H1 (cell line): ENCODE results near the gene FMNL2. TPM values are rescaled to one million over a fixed set of nuclear protein-coding genes. Genes with fewer than 3 reads are reported as not detected.

Experiments
- CTCF ChIA-PET: fragments of 300-600 bp; sonication (Branson Sonifier 250); formaldehyde crosslinking; loops from one replicate; lab custom pipeline; 2021; ENCODE audit not compliant: partially characterized antibody; lab: Charles Lee
- POLR2A ChIA-PET: fragments of 300-600 bp; sonication (Branson Sonifier 250); formaldehyde crosslinking; loops from one replicate; lab custom pipeline; 2021; ENCODE audit warnings: inconsistent platforms; ENCODE audit not compliant: partially characterized antibody; lab: Charles Lee
- DNase-seq, 2 experiments: peaks; one replicate each; pipeline versions ENCODE4 v3.0.0 to v3.0.0-alpha.2; 2010 to 2022; ENCODE audit warnings: low spot score in 2 of 2, low read depth in 1 of 2, mixed read lengths in 1 of 2
- FAIRE-seq: peaks from 2 replicates; lab custom pipeline; 2011; peaks lifted over from hg19 to GRCh38; lab: Jason Lieb, UNC
- H2AFZ ChIP-seq: 2 replicates; pipeline ENCODE4 v1.8.1; 2012; ENCODE audit warnings: low read length, inconsistent platforms
- H2AK5ac ChIP-seq: 2 replicates; pipeline ENCODE4 v1.6.1; 2013; ENCODE audit warnings: low read depth, low read length
- H2BK120ac ChIP-seq: replicated peaks from 2 replicates; pipeline ENCODE3; 2013; ENCODE audit warnings: low read depth, low read length, inconsistent platforms
- H2BK12ac ChIP-seq: 2 replicates; pipeline ENCODE4 v1.6.1; 2013; ENCODE audit warnings: low read depth, low read length
- H2BK15ac ChIP-seq: 2 replicates; pipeline ENCODE4 v1.6.1; 2013; ENCODE audit warnings: low read length
- H2BK20ac ChIP-seq: 2 replicates; pipeline ENCODE4 v1.6.1; 2013; ENCODE audit warnings: low read length
- H2BK5ac ChIP-seq: 2 replicates; pipeline ENCODE4 v1.6.1; 2013; ENCODE audit warnings: low read depth, low read length
- H3K14ac ChIP-seq: 2 replicates; pipeline ENCODE4 v1.6.1; 2013; ENCODE audit warnings: inconsistent platforms; ENCODE audit not compliant: insufficient read length
- H3K18ac ChIP-seq: 2 replicates; pipeline ENCODE4 v1.6.1; 2013; ENCODE audit warnings: low read length; ENCODE audit errors: extremely low read depth
- H3K23ac ChIP-seq: 2 replicates; pipeline ENCODE4 v1.6.1; 2013; ENCODE audit warnings: inconsistent platforms; ENCODE audit not compliant: insufficient read length
- H3K23me2 ChIP-seq: 2 replicates; pipeline ENCODE4 v1.6.1; 2013; ENCODE audit warnings: low read depth, low read length
- H3K27ac ChIP-seq: 2 replicates; pipeline ENCODE4 v1.6.1; 2011; ENCODE audit warnings: low read depth, low read length, inconsistent platforms
- H3K27me3 ChIP-seq, 4 experiments: replicated peaks in 1 of 4; 1 replicate in 1 of 4; 2 replicates in 3 of 4; pipeline versions ENCODE4 v1.6.1 to v1.8.1; 2011 to 2013; ENCODE audit warnings: low read length in 3 of 4, mild to moderate bottlenecking in 3 of 4, inconsistent platforms in 2 of 4, mixed read lengths in 2 of 4, moderate library complexity in 1 of 4; ENCODE audit not compliant: control insufficient read depth in 3 of 4, insufficient read depth in 3 of 4; ENCODE audit errors: extremely low read depth in 1 of 4
- H3K36me3 ChIP-seq, 4 experiments: 2 replicates each; pipeline versions ENCODE4 v1.6.1 to v1.8.1; 2011 to 2013; ENCODE audit warnings: mild to moderate bottlenecking in 4 of 4, low read length in 3 of 4, moderate library complexity in 2 of 4, control low read depth in 1 of 4, inconsistent platforms in 1 of 4; ENCODE audit not compliant: insufficient read depth in 4 of 4, control insufficient read depth in 2 of 4
- H3K4ac ChIP-seq: replicated peaks from 2 replicates; pipeline ENCODE3; 2013; ENCODE audit warnings: low read length, low read depth, mixed read lengths, inconsistent platforms; ENCODE audit not compliant: insufficient read length
- H3K4me1 ChIP-seq, 4 experiments: replicated peaks in 1 of 4; 1 replicate in 1 of 4; 2 replicates in 3 of 4; pipeline versions ENCODE4 v1.6.1 to v1.8.1; 2011 to 2013; ENCODE audit warnings: low read length in 3 of 4, inconsistent platforms in 2 of 4, mixed read lengths in 1 of 4; ENCODE audit not compliant: insufficient read depth in 4 of 4, control insufficient read depth in 3 of 4
- H3K4me2 ChIP-seq, 2 experiments: 2 replicates each; pipeline versions ENCODE4 v1.6.1 to v1.8.1; 2011 to 2013; ENCODE audit warnings: low read depth in 2 of 2, low read length in 2 of 2, control low read depth in 1 of 2, inconsistent platforms in 1 of 2, mild to moderate bottlenecking in 1 of 2; ENCODE audit not compliant: insufficient read depth in 1 of 2
- H3K4me3 ChIP-seq, 4 experiments: fragments of 200-600, 300-600 bp in 1 of 4; sonication (generic), shearing (Covaris generic), sonication (Bioruptor Twin) in 1 of 4; 2 replicates each; pipeline versions ENCODE4 v1.5.1 to v1.8.1; 2011 to 2016; ENCODE audit warnings: low read length in 4 of 4, low read depth in 3 of 4, control low read depth in 2 of 4, inconsistent platforms in 2 of 4, mild to moderate bottlenecking in 2 of 4, mixed read lengths in 1 of 4, moderate library complexity in 1 of 4; ENCODE audit not compliant: insufficient read depth in 2 of 4; ENCODE audit errors: extremely low read depth in 1 of 4
- H3K56ac ChIP-seq: replicated peaks from 2 replicates; pipeline ENCODE3; 2013; ENCODE audit warnings: low read depth, mild to moderate bottlenecking, mixed read lengths, low read length, inconsistent platforms; ENCODE audit not compliant: insufficient read length
- H3K79me1 ChIP-seq: 2 replicates; pipeline ENCODE4 v1.6.1; 2013; ENCODE audit warnings: low read depth, low read length, control low read depth
- H3K79me2 ChIP-seq, 2 experiments: 2 replicates each; pipeline versions ENCODE4 v1.6.1 to v1.8.1; 2012 to 2013; ENCODE audit warnings: low read length in 2 of 2, mild to moderate bottlenecking in 2 of 2, inconsistent platforms in 1 of 2; ENCODE audit not compliant: insufficient read depth in 2 of 2, control insufficient read depth in 1 of 2
- H3K9ac ChIP-seq, 4 experiments: replicated peaks in 1 of 4; 1 replicate in 1 of 4; 2 replicates in 3 of 4; pipeline versions ENCODE4 v1.6.1 to v1.8.1; 2011 to 2013; ENCODE audit warnings: low read depth in 3 of 4, low read length in 3 of 4, control low read depth in 2 of 4, mild to moderate bottlenecking in 2 of 4, moderate library complexity in 2 of 4, inconsistent platforms in 1 of 4; ENCODE audit errors: extremely low read depth in 1 of 4
- H3K9me3 ChIP-seq, 2 experiments: 2 replicates each; pipeline versions ENCODE4 v1.6.1 to v1.8.1; 2012 to 2013; ENCODE audit warnings: mild to moderate bottlenecking in 2 of 2, moderate library complexity in 2 of 2, control low read depth in 1 of 2, inconsistent platforms in 1 of 2, low read depth in 1 of 2, low read length in 1 of 2, mixed read lengths in 1 of 2; ENCODE audit not compliant: insufficient read depth in 2 of 2
- H4K20me1 ChIP-seq, 2 experiments: replicated peaks in 1 of 2; 2 replicates each; pipeline versions ENCODE3 to v1.8.1; 2011 to 2013; ENCODE audit warnings: inconsistent platforms in 2 of 2, low read length in 2 of 2, mild to moderate bottlenecking in 1 of 2; ENCODE audit not compliant: insufficient read depth in 2 of 2, control insufficient read depth in 1 of 2
- H4K5ac ChIP-seq: 2 replicates; pipeline ENCODE4 v1.6.1; 2013; ENCODE audit warnings: low read length, low read depth, mixed read lengths, inconsistent platforms; ENCODE audit not compliant: insufficient read length
- H4K8ac ChIP-seq: 2 replicates; pipeline ENCODE4 v1.8.0; 2013; ENCODE audit warnings: mild to moderate bottlenecking, moderate library complexity, low read length, inconsistent platforms; ENCODE audit not compliant: insufficient read depth; ENCODE audit errors: extremely low read depth
- H4K91ac ChIP-seq: replicated peaks from 2 replicates; pipeline ENCODE3; 2013; ENCODE audit warnings: low read length, mixed read lengths, inconsistent platforms; ENCODE audit not compliant: insufficient read length
- SUZ12 ChIP-seq: fragments of 200-600 bp; sonication (generic); IDR thresholded peaks from 2 replicates; pipeline ENCODE4 v1.6.1; 2012; ENCODE audit warnings: mild to moderate bottlenecking, inconsistent platforms, low read length, moderate library complexity, mixed read lengths
- polyA plus RNA-seq, 7 experiments: library from polyadenylated mRNA; depleted of rRNA in 3 of 7; stranded (reverse) in 5 of 7; unstranded in 2 of 7; fragments of >200 nt in 5 of 7; fragments of 200-250 nt in 2 of 7; gene quantifications; 1 replicate in 5 of 7; 2 replicates in 1 of 7; 4 replicates in 1 of 7; pipeline versions ENCODE4 v1.2.1 to v1.2.3, GENCODE V29; 2011 to 2013; ENCODE audit warnings: missing spikeins in 2 of 7, mixed read lengths in 2 of 7
- total RNA-seq: library from RNA; stranded (reverse); fragmentation: NEBNext Ultra II Directional; extraction: Animal tissue kit (Norgen Biotek cat#: 25700); gene quantifications from 2 replicates; pipeline ENCODE4 v1.2.1, GENCODE V29; 2021

The FMNL2 gene
- total and polyA plus RNA-seq, 2 of the 8 experiments (the other 6 are each of a cell fraction or from before 2014, with no cell fraction given) = 15.5 to 45.1 TPM

DNA sequence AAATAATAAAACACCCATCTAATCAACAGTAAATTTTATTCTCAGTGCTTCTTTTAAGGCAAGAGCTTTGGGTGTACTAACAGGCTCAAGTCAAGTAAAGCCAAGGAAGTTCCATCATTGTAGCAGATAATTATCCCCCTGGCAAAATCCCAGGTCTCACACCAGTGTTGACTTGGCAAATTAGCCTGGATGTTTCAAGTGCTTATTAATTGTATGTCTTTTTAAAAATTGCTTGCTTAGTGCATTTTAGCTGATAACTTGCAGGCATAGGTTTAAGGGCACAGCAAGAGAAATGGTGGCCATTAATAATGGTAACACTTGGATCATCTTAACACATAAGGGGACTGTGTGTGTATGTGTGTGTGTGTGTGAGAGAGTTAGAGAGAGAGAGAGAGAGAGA, 42.0 kb upstream of the FMNL2 start:
- H2BK120ac ChIP-seq = no peak overlapping the region
- H4K91ac ChIP-seq = no peak overlapping the region
- no peak overlapping the region for H3K56ac ChIP-seq
- no peak for TF ChIP-seq SUZ12
- H3K4me3 ChIP-seq = no peak overlapping the region
- H3K4ac ChIP-seq = no peak overlapping the region
- H2AFZ ChIP-seq = no peak overlapping the region
- no peaks in the 10 kb centered on the region for H3K23me2 ChIP-seq
- H3K9me3 ChIP-seq = 0 out of 4 replicates have a peak, but pooled peaks cover 0 to 5% of the 10 kb centered on the region in 2 experiments
- no peaks in the 10 kb centered on the region for H3K79me1 ChIP-seq
- no peak overlapping the region for H3K23ac ChIP-seq
- H2BK5ac ChIP-seq = no peak overlapping the region
- ChIA-PET CTCF (interaction anchor here (0.7 to 1.5 kb wide), 3 partner anchors 9 to 14 kb away, joined by 3 to 4 read pairs (median 3); no protein-coding TSS in a partner anchor), POLR2A (no interaction called here)
- H3K27ac ChIP-seq = no peak overlapping the region
- H4K5ac ChIP-seq = no peak overlapping the region
- no peak overlapping the region for H4K8ac ChIP-seq
- no peak overlapping the region for H3K14ac ChIP-seq
- H3K27me3 ChIP-seq = no peaks in the 10 kb centered on the region
- H4K20me1 ChIP-seq = no peaks in the 10 kb centered on the region
- H3K18ac ChIP-seq = no peak overlapping the region
- no peaks in the 10 kb centered on the region for H3K36me3 ChIP-seq
- H3K9ac ChIP-seq = no peak overlapping the region
- H2BK15ac ChIP-seq = no peak overlapping the region
- H3K4me1 ChIP-seq = no peaks in the 10 kb centered on the region
- H2BK20ac ChIP-seq = no peak overlapping the region
- no peak overlapping the region for H3K4me2 ChIP-seq
- H2AK5ac ChIP-seq = no peak overlapping the region
- no peak for DNase-seq
- no peaks in the 10 kb centered on the region for H3K79me2 ChIP-seq
- FAIRE-seq = no peak
- H2BK12ac ChIP-seq = no peak overlapping the region
